ENCODE results near the gene UBE2F. TPM values are rescaled to one million over a fixed set of nuclear protein-coding genes. Genes with fewer than 3 reads are reported as not detected.
"Not testable (repeated sequence)": the region's sequence is repeated elsewhere in the genome, so short reads cannot be mapped to it uniquely, and the experiment has no call there.

Gene UBE2F
- total and polyA plus RNA-seq, 7 experiments from 2014 or later, result 42.5 to 114 (median 52.7) TPM

DNA sequence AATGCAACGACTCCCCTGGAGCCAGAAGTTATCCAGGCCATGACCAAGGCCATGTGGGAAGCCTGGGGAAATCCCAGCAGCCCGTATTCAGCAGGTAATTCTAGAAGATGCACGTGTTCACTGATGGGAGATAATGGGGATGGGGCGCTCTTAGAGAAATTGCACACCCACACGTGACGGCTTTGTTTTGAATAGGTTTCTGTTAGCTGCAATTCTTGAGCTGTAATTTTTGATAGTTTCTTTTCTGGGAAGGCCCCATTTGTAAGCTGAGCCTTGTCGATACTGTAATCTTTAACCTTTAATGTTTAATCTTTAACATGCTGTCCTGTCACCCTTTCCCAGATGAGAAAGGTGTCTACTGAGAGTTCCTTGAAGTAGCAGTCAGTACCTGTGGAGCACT, 97.6 kb downstream of the UBE2F start:
- intact Hi-C loops (cut with micrococcal nuclease), result loop anchor here (5.0 kb wide), 3 partner anchors 258 to 632 kb away; partner anchors contain the start of gene TRAF3IP1 (in 1 of the 2)
- H3K36me3 ChIP-seq (ENCODE audit: control insufficient read depth in 2 of 3, insufficient read depth in 3 of 3, low read length in 3 of 3), result peaks cover 0 to 23% (median 0%) of the 10 kb centered on the region in 3 experiments
- peaks cover 22 to 74% (median 43%) of the 10 kb centered on the region in 7 donors for H3K4me1 Mint-ChIP-seq
- no peak overlapping the region for H3K27ac ChIP-seq (ENCODE audit: low read depth, low read length)
- peaks cover 0 to 14% (median 1%) of the 10 kb centered on the region in 11 donors for H3K9me3 Mint-ChIP-seq
- ChIA-PET CTCF (no interaction called here), POLR2A (interaction anchor here (0.6 to 0.9 kb wide), 3 partner anchors 8 to 129 kb away, joined by 4 to 5 read pairs (median 5); no protein-coding TSS in a partner anchor)
- DNase-seq, result no peak
- ATAC-seq, result no peak
- no peaks in the 10 kb centered on the region for H3K27me3 Mint-ChIP-seq
- no peak overlapping the region for H3K4me3 ChIP-seq (ENCODE audit: low read length)
- no peaks in the 10 kb centered on the region for H3K9me3 ChIP-seq (ENCODE audit: control insufficient read depth in 2 of 3, low read length in 3 of 3)
- no peak overlapping the region for H3K4me3 Mint-ChIP-seq
- peaks cover 23 to 25% of the 10 kb centered on the region in 2 donors for H3K4me1 ChIP-seq (ENCODE audit: control insufficient read depth in 2 of 2, insufficient read depth in 2 of 2, low read length in 2 of 2)
- H3K27me3 ChIP-seq (ENCODE audit: control insufficient read depth in 2 of 2, insufficient read depth in 2 of 2, low read length in 2 of 2), result no peaks in the 10 kb centered on the region
- peaks cover 8 to 48% (median 33%) of the 10 kb centered on the region in 5 donors for H3K36me3 Mint-ChIP-seq
- peak overlapping the region in 2 of 9 donors; percentile 10 to 38 for H3K27ac Mint-ChIP-seq

DNA sequence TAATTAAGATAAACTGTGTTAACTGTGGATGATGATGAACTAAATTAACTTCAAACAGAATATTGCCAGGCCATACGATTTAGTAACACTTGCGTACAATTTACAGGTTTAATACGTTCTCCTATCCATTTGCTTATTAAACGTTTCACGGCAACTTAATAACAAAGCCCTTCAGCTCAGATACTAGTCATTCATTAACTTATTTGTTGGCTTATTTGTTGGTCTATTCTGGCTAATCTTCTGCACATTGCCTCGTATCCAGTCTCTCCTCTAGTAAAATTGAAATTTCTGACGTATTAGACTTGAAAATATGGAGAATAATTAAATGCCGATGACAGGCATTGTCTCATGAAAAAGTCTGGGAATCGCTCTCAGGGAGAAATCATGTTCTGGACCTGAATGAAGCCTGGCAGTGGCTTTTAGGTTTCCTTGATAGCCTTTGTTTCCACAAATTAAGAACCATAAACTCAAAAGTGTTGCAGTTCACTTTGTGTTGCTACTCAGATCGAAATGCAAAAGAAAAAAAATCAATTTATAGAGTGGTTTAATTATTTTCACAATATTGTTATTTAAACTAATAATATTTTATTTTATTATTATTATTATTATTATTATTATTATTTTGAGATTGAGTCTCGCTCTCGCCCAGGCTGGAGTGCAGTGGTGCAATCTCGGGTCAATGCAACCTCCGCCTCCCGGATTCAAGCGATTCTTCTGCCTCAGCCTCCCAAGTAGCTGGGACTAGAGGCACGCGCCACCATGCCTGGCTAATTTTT, 98.4 kb downstream of the UBE2F start:
- no peak for ATAC-seq
- Mint-ChIP-seq H3K4me1 (peaks cover 20 to 74% (median 40%) of the 10 kb centered on the region in 7 donors), H3K36me3 (peaks cover 8 to 51% (median 39%) of the 10 kb centered on the region in 5 donors), H3K4me3 (no peak overlapping the region), H3K27me3 (no peaks in the 10 kb centered on the region), H3K9me3 (peaks cover 0 to 11% (median 0%) of the 10 kb centered on the region in 11 donors), H3K27ac (no peak overlapping the region)
- Histone ChIP-seq H3K4me1 (ENCODE audit: control insufficient read depth in 2 of 2, insufficient read depth in 2 of 2, low read length in 2 of 2) (peaks cover 21 to 32% of the 10 kb centered on the region in 2 donors), H3K4me3 (ENCODE audit: low read length) (no peak overlapping the region), H3K9me3 (ENCODE audit: control insufficient read depth in 2 of 3, low read length in 3 of 3) (no peaks in the 10 kb centered on the region), H3K27ac (ENCODE audit: low read depth, low read length) (no peak overlapping the region), H3K27me3 (ENCODE audit: control insufficient read depth in 2 of 2, insufficient read depth in 2 of 2, low read length in 2 of 2) (no peaks in the 10 kb centered on the region), H3K36me3 (ENCODE audit: control insufficient read depth in 2 of 3, insufficient read depth in 3 of 3, low read length in 3 of 3) (peaks cover 0 to 23% (median 0%) of the 10 kb centered on the region in 3 experiments)
- no peak for DNase-seq
- intact Hi-C loops (cut with micrococcal nuclease), result no loop called here
- ChIA-PET POLR2A (interaction anchor here (0.6 to 0.9 kb wide), 3 partner anchors 9 to 12 kb away, joined by 3 to 5 read pairs (median 5); no protein-coding TSS in a partner anchor), CTCF (interaction anchor here (0.7 kb wide), 1 partner anchor 210 kb away, joined by 3 read pairs; no protein-coding TSS in a partner anchor)

DNA sequence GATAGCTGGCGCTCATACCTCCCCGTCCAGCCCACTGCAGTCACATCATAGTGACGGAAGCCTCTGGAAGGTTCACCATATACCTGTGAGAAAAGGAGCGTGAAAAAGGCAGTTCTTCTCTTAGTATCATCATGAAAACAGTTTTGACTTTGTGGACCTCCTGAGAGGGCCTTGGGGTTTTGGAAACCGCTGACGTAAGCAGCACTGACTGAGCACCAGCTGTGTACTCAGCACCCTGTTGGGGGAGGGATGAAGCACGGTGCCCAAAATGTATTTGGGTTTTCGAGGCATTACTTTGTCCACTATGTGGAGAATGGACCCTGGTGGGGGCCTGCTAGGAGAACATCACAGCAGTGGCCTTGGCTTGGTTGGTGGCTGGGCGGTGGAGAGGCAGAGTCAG, 99.4 kb downstream of the UBE2F start:
- ChIA-PET CTCF (no interaction called here), POLR2A (interaction anchor here (0.8 kb wide), 1 partner anchor 11 kb away, joined by 3 read pairs; no protein-coding TSS in a partner anchor)
- Histone ChIP-seq H3K36me3 (ENCODE audit: control insufficient read depth in 2 of 3, insufficient read depth in 3 of 3, low read length in 3 of 3) (peaks cover 0 to 20% (median 0%) of the 10 kb centered on the region in 3 experiments), H3K27ac (ENCODE audit: low read depth, low read length) (no peak overlapping the region), H3K4me3 (ENCODE audit: low read length) (no peak overlapping the region), H3K27me3 (ENCODE audit: control insufficient read depth in 2 of 2, insufficient read depth in 2 of 2, low read length in 2 of 2) (no peaks in the 10 kb centered on the region), H3K9me3 (ENCODE audit: control insufficient read depth in 2 of 3, low read length in 3 of 3) (no peaks in the 10 kb centered on the region), H3K4me1 (ENCODE audit: control insufficient read depth in 2 of 2, insufficient read depth in 2 of 2, low read length in 2 of 2) (peaks cover 21 to 39% of the 10 kb centered on the region in 2 donors)
- Mint-ChIP-seq H3K4me1 (peaks cover 17 to 73% (median 39%) of the 10 kb centered on the region in 7 donors), H3K9me3 (peaks cover 0 to 11% (median 0%) of the 10 kb centered on the region in 11 donors), H3K27me3 (no peaks in the 10 kb centered on the region), H3K36me3 (peaks cover 8 to 51% (median 39%) of the 10 kb centered on the region in 5 donors), H3K27ac (peak overlapping the region in 4 of 9 donors; percentile 1 to 70 (median 30)), H3K4me3 (peak overlapping the region in 1 of 10 donors; percentile 13)
- ATAC-seq (no peak), DNase-seq (no peak)
- intact Hi-C loops (cut with micrococcal nuclease), result no loop called here

DNA sequence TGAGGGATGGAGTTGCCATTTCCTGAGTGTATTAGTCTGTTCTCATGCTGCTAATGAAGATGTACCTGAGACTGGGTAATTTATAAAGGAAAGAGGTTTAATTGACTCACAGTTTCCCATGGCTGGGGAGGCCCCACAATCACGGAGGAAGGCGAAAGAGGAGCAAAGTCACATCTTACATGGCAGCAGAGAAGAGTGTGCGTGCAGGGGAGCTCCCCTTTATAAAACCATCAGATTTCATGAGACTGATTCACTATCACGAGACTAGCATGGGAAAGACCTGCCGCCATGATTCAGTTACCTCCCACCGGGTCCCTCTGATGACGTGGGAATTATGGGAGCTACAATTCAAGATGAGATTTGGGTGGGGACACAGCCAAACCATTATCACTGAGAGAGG, 99.9 kb downstream of the UBE2F start:
- peaks cover 11 to 49% (median 42%) of the 10 kb centered on the region in 5 donors for H3K36me3 Mint-ChIP-seq
- CTCF ChIA-PET; H3K27ac ChIP-seq (ENCODE audit: low read depth, low read length); H3K27me3 Mint-ChIP-seq; ATAC-seq; H3K9me3 ChIP-seq (ENCODE audit: control insufficient read depth in 2 of 3, low read length in 3 of 3); intact Hi-C loops (cut with micrococcal nuclease); POLR2A ChIA-PET; H3K27me3 ChIP-seq (ENCODE audit: control insufficient read depth in 2 of 2, insufficient read depth in 2 of 2, low read length in 2 of 2); H3K4me3 ChIP-seq (ENCODE audit: low read length); DNase-seq: not testable (repeated sequence)
- peak overlapping the region in 3 of 9 donors; percentile 1 to 41 (median 36) for H3K27ac Mint-ChIP-seq
- H3K4me1 Mint-ChIP-seq, result peaks cover 12 to 71% (median 36%) of the 10 kb centered on the region in 7 donors
- peaks cover 0 to 11% (median 0%) of the 10 kb centered on the region in 11 donors for H3K9me3 Mint-ChIP-seq
- H3K36me3 ChIP-seq (ENCODE audit: control insufficient read depth in 2 of 3, insufficient read depth in 3 of 3, low read length in 3 of 3), result peaks cover 0 to 19% (median 0%) of the 10 kb centered on the region in 3 experiments
- H3K4me3 Mint-ChIP-seq, result peak overlapping the region in 1 of 10 donors; percentile 13
- H3K4me1 ChIP-seq (ENCODE audit: control insufficient read depth in 2 of 2, insufficient read depth in 2 of 2, low read length in 2 of 2), result peaks cover 20 to 36% of the 10 kb centered on the region in 2 donors

DNA sequence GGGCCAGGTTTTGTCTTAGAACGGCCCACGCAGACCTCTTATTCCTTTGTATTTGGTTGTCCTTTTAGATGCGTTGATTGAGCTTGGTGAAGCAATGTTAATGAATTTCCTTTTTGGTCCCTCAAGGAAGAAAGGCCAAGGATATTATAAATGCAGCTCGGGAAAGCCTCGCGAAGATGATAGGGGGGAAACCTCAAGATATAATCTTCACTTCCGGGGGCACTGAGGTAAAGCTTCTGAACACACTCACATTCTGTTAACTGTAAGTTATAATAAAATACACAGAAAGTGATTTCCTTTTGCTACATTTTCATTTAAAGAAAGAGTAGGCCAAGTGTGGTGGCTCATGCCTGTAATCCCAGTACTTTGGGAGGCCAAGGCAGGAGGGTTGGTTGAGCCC, 101.1 kb downstream of the UBE2F start:
- Mint-ChIP-seq H3K4me1 (peaks cover 10 to 71% (median 35%) of the 10 kb centered on the region in 7 donors), H3K27me3 (no peaks in the 10 kb centered on the region), H3K9me3 (peaks cover 0 to 22% (median 0%) of the 10 kb centered on the region in 11 donors), H3K36me3 (peaks cover 15 to 60% (median 54%) of the 10 kb centered on the region in 5 donors), H3K4me3 (peak overlapping the region in 2 of 10 donors; percentile 16 to 76), H3K27ac (peak overlapping the region; percentile 6 to 87 (median 51))
- peaks cover 17 to 34% of the 10 kb centered on the region in 2 donors for H3K4me1 ChIP-seq (ENCODE audit: control insufficient read depth in 2 of 2, insufficient read depth in 2 of 2, low read length in 2 of 2)
- no peak overlapping the region for H3K4me3 ChIP-seq (ENCODE audit: low read length)
- CTCF ChIA-PET, result no interaction called here
- no peaks in the 10 kb centered on the region for H3K27me3 ChIP-seq (ENCODE audit: control insufficient read depth in 2 of 2, insufficient read depth in 2 of 2, low read length in 2 of 2)
- H3K36me3 ChIP-seq (ENCODE audit: control insufficient read depth in 2 of 3, insufficient read depth in 3 of 3, low read length in 3 of 3), result peaks cover 0 to 19% (median 0%) of the 10 kb centered on the region in 3 experiments
- intact Hi-C loops (cut with micrococcal nuclease), result no loop called here
- ATAC-seq, result no peak
- POLR2A ChIA-PET, result no interaction called here
- no peak overlapping the region for H3K27ac ChIP-seq (ENCODE audit: low read depth, low read length)
- no peaks in the 10 kb centered on the region for H3K9me3 ChIP-seq (ENCODE audit: control insufficient read depth in 2 of 3, low read length in 3 of 3)
- no peak for DNase-seq

DNA sequence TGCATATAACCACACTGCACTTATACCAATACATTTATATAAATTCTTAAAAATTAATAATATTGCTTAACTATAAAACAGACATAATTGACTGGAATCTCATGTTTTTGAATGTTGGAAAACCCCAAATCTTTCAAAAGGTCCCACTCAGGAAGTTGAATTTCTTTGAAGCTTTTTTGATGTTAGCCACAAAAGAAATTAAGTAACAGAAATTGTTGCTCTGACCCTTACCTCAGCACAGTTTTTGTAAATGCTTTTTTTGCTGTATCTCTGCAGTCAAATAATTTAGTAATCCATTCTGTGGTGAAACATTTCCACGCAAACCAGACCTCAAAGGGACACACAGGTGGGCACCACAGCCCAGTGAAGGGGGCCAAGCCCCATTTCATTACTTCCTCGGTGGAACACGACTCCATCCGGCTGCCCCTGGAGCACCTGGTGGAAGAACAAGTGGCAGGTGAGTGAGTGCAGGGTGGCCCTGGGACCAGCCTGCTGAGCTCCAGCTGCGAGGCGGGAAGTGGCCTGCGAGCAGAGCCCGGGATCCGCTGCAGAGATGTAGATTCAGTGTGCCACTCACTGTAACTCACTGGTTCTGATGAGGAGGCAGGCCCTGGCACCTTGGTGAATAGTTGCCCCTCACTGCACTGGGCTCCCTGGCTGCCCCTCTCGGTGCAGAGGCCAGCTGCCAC, 102.4 kb downstream of the UBE2F start:
- Mint-ChIP-seq H3K9me3 (peaks cover 0 to 24% (median 0%) of the 10 kb centered on the region in 11 donors), H3K36me3 (peaks cover 15 to 69% (median 63%) of the 10 kb centered on the region in 5 donors), H3K4me1 (peaks cover 10 to 59% (median 34%) of the 10 kb centered on the region in 7 donors), H3K27me3 (no peaks in the 10 kb centered on the region), H3K4me3 (peak overlapping the region in 9 of 10 donors; percentile 22 to 81 (median 66)), H3K27ac (peak overlapping the region in 8 of 9 donors; percentile 33 to 89 (median 79))
- Histone ChIP-seq H3K9me3 (ENCODE audit: control insufficient read depth in 2 of 3, low read length in 3 of 3) (no peaks in the 10 kb centered on the region), H3K27me3 (ENCODE audit: control insufficient read depth in 2 of 2, insufficient read depth in 2 of 2, low read length in 2 of 2) (no peaks in the 10 kb centered on the region), H3K4me1 (ENCODE audit: control insufficient read depth in 2 of 2, insufficient read depth in 2 of 2, low read length in 2 of 2) (peaks cover 17 to 34% of the 10 kb centered on the region in 2 donors), H3K36me3 (ENCODE audit: control insufficient read depth in 2 of 3, insufficient read depth in 3 of 3, low read length in 3 of 3) (peaks cover 0 to 19% (median 0%) of the 10 kb centered on the region in 3 experiments), H3K27ac (ENCODE audit: low read depth, low read length) (peak overlapping the region; percentile 37), H3K4me3 (ENCODE audit: low read length) (no peak overlapping the region)
- ChIA-PET POLR2A (interaction anchor here (1.0 kb wide), 1 partner anchor 8 kb away, joined by 3 read pairs; the partner anchor contains the start of gene SCLY), CTCF (interaction anchor here (0.6 kb wide), 1 partner anchor 208 kb away, joined by 3 read pairs; no protein-coding TSS in a partner anchor)
- DNase-seq, result no peak
- intact Hi-C loops (cut with micrococcal nuclease), result no loop called here
- ATAC-seq, result peak; percentile 27

Measured in naive thymus-derived CD4-positive, alpha-beta T cell (primary cell).